ENCODE measurements around the gene CDH4. TPM values are rescaled to one million over a fixed set of nuclear protein-coding genes. Genes with fewer than 3 reads are reported as not detected.

Gene CDH4
- total RNA-seq, 1 donor from 2014 or later = not detected

DNA sequence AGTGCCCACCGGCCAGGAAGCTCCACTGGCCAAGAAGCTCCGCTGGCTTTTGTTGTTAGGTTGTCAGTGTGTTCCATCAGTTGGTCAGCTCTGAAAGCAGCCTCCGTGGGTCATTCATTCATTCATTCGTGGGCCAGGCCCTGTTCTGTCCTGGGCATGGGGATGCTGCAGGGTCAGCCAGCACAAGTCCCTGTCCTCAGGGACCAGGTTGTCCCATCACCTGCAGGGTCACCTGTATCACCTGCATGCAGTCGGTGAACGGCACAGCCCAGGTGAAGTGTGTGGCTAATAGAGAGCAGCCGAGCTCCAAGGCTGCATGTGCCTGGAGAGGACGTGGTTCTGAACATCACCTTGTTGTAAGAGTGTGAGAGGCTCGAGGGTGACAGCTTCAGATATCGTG is 403.5 kb downstream of the CDH4 start:
- no peak for DNase-seq (ENCODE audit: low spot score in 2 of 2)
- intact Hi-C loops (cut with DNase I) = no loop called here
- H3K27ac ChIP-seq = no peak overlapping the region

DNA sequence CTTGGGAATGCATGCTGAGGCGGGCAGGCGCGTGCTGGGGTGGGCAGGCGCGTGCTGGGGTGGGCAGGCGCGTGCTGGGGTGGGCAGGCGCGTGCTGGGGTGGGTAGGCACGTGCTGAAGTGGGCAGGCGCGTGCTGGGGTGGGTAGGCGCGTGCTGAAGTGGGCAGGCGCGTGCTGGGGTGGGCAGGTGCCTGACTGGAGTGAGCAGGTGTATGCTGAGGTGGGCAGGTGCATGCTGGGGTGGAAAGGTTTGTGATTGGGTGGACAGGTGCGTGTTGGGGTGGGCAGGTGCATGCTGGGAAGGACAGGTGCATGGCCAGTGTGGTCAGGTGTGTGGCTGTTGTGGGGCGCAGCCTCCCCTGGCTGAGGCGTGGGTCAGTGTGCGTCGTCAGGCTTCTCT is 404.1 kb downstream of the CDH4 start:
- H3K27me3 ChIP-seq = no peaks in the 10 kb centered on the region

More for the DNA sequence above, 403.5 kb downstream of the CDH4 start:
- no peaks in the 10 kb centered on the region for H3K9me3 ChIP-seq
- H3K4me1 ChIP-seq = no peaks in the 10 kb centered on the region
- TF ChIP-seq, protein P1, sequence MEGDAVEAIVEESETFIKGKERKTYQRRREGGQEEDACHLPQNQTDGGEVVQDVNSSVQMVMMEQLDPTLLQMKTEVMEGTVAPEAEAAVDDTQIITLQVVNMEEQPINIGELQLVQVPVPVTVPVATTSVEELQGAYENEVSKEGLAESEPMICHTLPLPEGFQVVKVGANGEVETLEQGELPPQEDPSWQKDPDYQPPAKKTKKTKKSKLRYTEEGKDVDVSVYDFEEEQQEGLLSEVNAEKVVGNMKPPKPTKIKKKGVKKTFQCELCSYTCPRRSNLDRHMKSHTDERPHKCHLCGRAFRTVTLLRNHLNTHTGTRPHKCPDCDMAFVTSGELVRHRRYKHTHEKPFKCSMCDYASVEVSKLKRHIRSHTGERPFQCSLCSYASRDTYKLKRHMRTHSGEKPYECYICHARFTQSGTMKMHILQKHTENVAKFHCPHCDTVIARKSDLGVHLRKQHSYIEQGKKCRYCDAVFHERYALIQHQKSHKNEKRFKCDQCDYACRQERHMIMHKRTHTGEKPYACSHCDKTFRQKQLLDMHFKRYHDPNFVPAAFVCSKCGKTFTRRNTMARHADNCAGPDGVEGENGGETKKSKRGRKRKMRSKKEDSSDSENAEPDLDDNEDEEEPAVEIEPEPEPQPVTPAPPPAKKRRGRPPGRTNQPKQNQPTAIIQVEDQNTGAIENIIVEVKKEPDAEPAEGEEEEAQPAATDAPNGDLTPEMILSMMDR (IDR thresholded peaks at IDR 0.05) = no peak
- H3K36me3 ChIP-seq = no peaks in the 10 kb centered on the region
- no peak overlapping the region for H3K4me3 ChIP-seq
- H3K27me3 ChIP-seq = no peaks in the 10 kb centered on the region

DNA sequence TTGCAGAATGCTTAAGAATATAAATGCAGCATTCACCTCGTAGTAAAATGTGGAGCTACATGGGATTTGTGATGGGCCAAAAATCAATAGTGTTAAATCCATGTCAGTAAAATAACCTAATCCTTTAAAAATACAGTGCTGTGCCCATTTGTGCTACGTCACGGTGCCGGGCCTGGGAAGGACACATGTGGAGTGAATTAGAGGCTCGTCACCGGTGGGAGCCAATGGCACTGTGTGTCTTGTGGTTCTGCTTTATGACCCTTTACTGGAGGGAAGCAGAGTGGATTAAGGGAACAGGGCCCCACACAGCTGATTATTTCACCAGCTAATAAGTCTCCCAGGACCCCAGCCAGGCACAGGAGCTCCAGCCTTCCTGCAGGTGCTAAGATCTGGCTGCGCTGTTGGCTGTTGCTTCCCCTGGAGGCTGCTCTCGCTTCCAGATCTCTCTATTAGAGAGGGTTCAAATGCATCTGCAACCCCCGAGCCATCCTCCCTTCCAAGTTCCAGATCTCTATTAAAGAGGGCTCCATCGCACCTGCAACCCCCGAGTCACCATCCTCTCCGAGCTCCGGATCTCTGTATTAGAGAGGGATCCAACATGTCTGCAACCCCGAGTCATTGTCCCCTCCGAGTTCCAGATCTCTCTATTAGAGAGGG is 405.8 kb downstream of the CDH4 start:
- H3K4me1 ChIP-seq = no peaks in the 10 kb centered on the region
- intact Hi-C loops (cut with DNase I) = no loop called here
- no peaks in the 10 kb centered on the region for H3K9me3 ChIP-seq
- H3K36me3 ChIP-seq = no peaks in the 10 kb centered on the region
- no peak overlapping the region for H3K27ac ChIP-seq
- TF ChIP-seq, protein P1 (IDR thresholded peaks at IDR 0.05) = no peak
- no peaks in the 10 kb centered on the region for H3K27me3 ChIP-seq
- no peak for DNase-seq (ENCODE audit: low spot score in 2 of 2)
- no peak overlapping the region for H3K4me3 ChIP-seq

More for the DNA sequence above, 404.1 kb downstream of the CDH4 start:
- no peak overlapping the region for H3K4me3 ChIP-seq
- H3K36me3 ChIP-seq = no peaks in the 10 kb centered on the region
- TF ChIP-seq, protein P1 (IDR thresholded peaks at IDR 0.05) = no peak
- intact Hi-C loops (cut with DNase I) = no loop called here
- no peaks in the 10 kb centered on the region for H3K9me3 ChIP-seq
- no peak overlapping the region for H3K27ac ChIP-seq
- no peaks in the 10 kb centered on the region for H3K4me1 ChIP-seq
- DNase-seq (ENCODE audit: low spot score in 2 of 2) = no peak

DNA sequence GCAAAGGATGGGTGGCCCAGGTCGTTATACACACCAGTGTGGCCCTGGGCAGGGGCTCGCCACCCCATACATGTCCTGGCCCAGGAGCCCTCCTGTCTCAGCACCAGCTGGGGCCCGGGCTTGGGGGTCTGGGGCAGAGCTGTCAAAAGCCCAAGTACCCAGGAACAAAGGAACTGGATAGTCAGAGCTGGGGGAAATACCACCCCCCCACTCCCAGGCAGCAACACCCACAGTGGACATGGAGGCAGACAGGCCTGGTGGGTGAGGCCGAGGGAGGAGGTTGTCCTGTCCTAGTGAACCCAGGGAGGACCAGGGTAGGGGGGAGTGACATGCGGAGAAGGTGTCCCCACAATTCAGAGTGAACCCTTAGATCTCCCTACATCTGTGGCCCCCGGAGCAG is 406.5 kb downstream of the CDH4 start:
- no peak overlapping the region for H3K27ac ChIP-seq
- no peak for DNase-seq (ENCODE audit: low spot score in 2 of 2)
- intact Hi-C loops (cut with DNase I) = no loop called here
- H3K4me3 ChIP-seq = no peak overlapping the region
- H3K27me3 ChIP-seq = no peaks in the 10 kb centered on the region
- no peaks in the 10 kb centered on the region for H3K36me3 ChIP-seq
- H3K9me3 ChIP-seq = no peaks in the 10 kb centered on the region
- TF ChIP-seq, protein P1 (IDR thresholded peaks at IDR 0.05) = no peak
- no peaks in the 10 kb centered on the region for H3K4me1 ChIP-seq

- intact Hi-C loops (cut with DNase I) = no loop called here
- TF ChIP-seq, protein P1 (IDR thresholded peaks at IDR 0.05) = no peak
- no peaks in the 10 kb centered on the region for H3K4me1 ChIP-seq
- no peaks in the 10 kb centered on the region for H3K36me3 ChIP-seq
- H3K27me3 ChIP-seq = no peaks in the 10 kb centered on the region
- no peak overlapping the region for H3K4me3 ChIP-seq
- H3K9me3 ChIP-seq = no peaks in the 10 kb centered on the region
- DNase-seq (ENCODE audit: low spot score in 2 of 2) = no peak
- H3K27ac ChIP-seq = no peak overlapping the region
Observed at GRCh38 chr20:61659246-61659993, 407.4 kb downstream of the CDH4 start.
